Measurements from ENCODE around the gene RNF111. TPM values are rescaled to one million over a fixed set of nuclear protein-coding genes. Genes with fewer than 3 reads are reported as not detected.

Gene RNF111
- total RNA-seq, 1 experiment from 2014 or later = 13.3 TPM

DNA sequence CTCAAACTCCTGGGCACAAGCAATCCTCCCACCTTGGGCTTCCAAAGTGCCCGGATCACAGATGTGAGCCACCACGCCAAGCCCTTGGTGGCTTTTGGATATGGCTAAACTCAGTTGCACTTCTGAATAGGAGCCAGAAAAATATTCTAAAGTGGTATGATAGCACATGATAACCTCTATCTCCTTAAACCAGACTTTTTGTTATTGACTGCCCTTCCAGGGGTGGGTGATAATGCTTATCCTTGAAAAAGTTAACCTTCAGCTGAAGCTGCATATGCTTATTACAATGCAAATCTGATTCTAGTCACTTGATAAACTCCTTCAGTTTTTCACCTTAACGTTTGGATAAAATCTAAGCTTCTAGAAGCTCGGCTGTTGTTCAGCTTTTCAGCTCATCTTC is 123.8 kb downstream of the RNF111 start:
- H3K4me3 ChIP-seq (ENCODE audit: low read length) = no peak overlapping the region
- no peak overlapping the region for H3K27ac ChIP-seq (ENCODE audit: low read length)
- DNase-seq (no peak), ATAC-seq (no peak)
- no peak overlapping the region for H2AFZ ChIP-seq (ENCODE audit: low read length)
- peaks cover 54% of the 10 kb centered on the region for H3K36me3 ChIP-seq (ENCODE audit: low read depth, low read length)
- no peaks in the 10 kb centered on the region for H3K9me3 ChIP-seq (ENCODE audit: low read length)
- no TSS peak for BruUV-seq (replicated peaks)
- H3K79me2 ChIP-seq (ENCODE audit: low read length) = peaks cover 31% of the 10 kb centered on the region
- H3K9me2 ChIP-seq (replicated peaks; ENCODE audit: low read length) = no peaks in the 10 kb centered on the region
- H3F3A ChIP-seq (ENCODE audit: low read length, unreplicated experiment) = no peaks in the 10 kb centered on the region
- 0 out of 2 replicates have a peak, but pooled peaks cover 4% of the 10 kb centered on the region for H3K4me1 ChIP-seq (ENCODE audit: insufficient read depth, low read length)
- no peaks in the 10 kb centered on the region for H3K27me3 ChIP-seq (ENCODE audit: low read length)
- TF ChIP-seq, protein P1, sequence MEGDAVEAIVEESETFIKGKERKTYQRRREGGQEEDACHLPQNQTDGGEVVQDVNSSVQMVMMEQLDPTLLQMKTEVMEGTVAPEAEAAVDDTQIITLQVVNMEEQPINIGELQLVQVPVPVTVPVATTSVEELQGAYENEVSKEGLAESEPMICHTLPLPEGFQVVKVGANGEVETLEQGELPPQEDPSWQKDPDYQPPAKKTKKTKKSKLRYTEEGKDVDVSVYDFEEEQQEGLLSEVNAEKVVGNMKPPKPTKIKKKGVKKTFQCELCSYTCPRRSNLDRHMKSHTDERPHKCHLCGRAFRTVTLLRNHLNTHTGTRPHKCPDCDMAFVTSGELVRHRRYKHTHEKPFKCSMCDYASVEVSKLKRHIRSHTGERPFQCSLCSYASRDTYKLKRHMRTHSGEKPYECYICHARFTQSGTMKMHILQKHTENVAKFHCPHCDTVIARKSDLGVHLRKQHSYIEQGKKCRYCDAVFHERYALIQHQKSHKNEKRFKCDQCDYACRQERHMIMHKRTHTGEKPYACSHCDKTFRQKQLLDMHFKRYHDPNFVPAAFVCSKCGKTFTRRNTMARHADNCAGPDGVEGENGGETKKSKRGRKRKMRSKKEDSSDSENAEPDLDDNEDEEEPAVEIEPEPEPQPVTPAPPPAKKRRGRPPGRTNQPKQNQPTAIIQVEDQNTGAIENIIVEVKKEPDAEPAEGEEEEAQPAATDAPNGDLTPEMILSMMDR (conservative IDR thresholded peaks at IDR 0.05; ENCODE audit: low read depth, low read length) = no peak
- TF ChIP-seq EZH2 (IDR thresholded peaks at IDR 0.05; ENCODE audit: low read length, unreplicated experiment) = no peak
- H3K9ac ChIP-seq (ENCODE audit: low read length) = no peak overlapping the region
- intact Hi-C loops (cut with micrococcal nuclease) = no loop called here
- no peak overlapping the region for H3K4me2 ChIP-seq (ENCODE audit: low read length)
- POLR2A ChIA-PET (ENCODE audit: unreplicated experiment) = interaction anchor here (0.5 kb wide), 1 partner anchor 184 kb away, joined by 3 read pairs; no protein-coding TSS in a partner anchor
- no peaks in the 10 kb centered on the region for H4K20me1 ChIP-seq (ENCODE audit: low read length)
- CTCF ChIA-PET = no interaction called here

DNA sequence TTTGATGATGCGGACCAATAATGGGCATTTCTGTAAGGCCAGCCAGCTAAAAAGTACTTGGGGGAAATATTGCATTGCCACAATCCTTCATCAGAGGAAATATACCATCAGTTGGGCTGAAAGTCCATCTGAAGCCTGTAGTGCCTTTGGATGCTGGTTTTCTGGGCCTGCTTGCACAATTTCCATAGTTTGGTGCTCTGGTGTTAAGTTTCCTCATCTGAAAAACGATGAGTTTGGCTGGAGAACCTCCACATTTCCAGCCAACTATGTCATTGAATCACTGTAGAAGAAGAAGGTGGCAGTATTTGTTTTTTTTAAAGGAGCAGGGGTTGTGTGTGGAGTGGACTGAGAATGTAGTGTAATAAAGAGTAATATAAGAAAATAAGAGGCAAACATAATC is 127.6 kb downstream of the RNF111 start:
- BruUV-seq (replicated peaks) = no TSS peak
- CTCF ChIA-PET = no interaction called here
- ATAC-seq (no peak), DNase-seq (no peak)
- no peaks in the 10 kb centered on the region for H4K20me1 ChIP-seq (ENCODE audit: low read length)
- no peak overlapping the region for H2AFZ ChIP-seq (ENCODE audit: low read length)
- H3K27ac ChIP-seq (ENCODE audit: low read length) = no peak overlapping the region
- POLR2A ChIA-PET (ENCODE audit: unreplicated experiment) = no interaction called here
- no peak overlapping the region for H3K9ac ChIP-seq (ENCODE audit: low read length)
- H3K4me3 ChIP-seq (ENCODE audit: low read length) = no peak overlapping the region
- no peak overlapping the region for H3K4me2 ChIP-seq (ENCODE audit: low read length)
- H3K79me2 ChIP-seq (ENCODE audit: low read length) = 0 out of 2 replicates have a peak, but pooled peaks cover 5% of the 10 kb centered on the region
- TF ChIP-seq EZH2phosphoT487 (IDR thresholded peaks at IDR 0.05; ENCODE audit: borderline replicate concordance, low read length) (no peak), EZH2 (IDR thresholded peaks at IDR 0.05; ENCODE audit: low read length, unreplicated experiment) (no peak)
- TF ChIP-seq, protein P1 (conservative IDR thresholded peaks at IDR 0.05; ENCODE audit: low read depth, low read length) = no peak
- intact Hi-C loops (cut with micrococcal nuclease) = no loop called here
- no peaks in the 10 kb centered on the region for H3F3A ChIP-seq (ENCODE audit: low read length, unreplicated experiment)
- no peaks in the 10 kb centered on the region for H3K9me3 ChIP-seq (ENCODE audit: low read length)
- peaks cover 49% of the 10 kb centered on the region for H3K36me3 ChIP-seq (ENCODE audit: low read depth, low read length)
- no peaks in the 10 kb centered on the region for H3K27me3 ChIP-seq (ENCODE audit: low read length)
- no peaks in the 10 kb centered on the region for H3K4me1 ChIP-seq (ENCODE audit: insufficient read depth, low read length)
- H3K9me2 ChIP-seq (replicated peaks; ENCODE audit: low read length) = no peaks in the 10 kb centered on the region

DNA sequence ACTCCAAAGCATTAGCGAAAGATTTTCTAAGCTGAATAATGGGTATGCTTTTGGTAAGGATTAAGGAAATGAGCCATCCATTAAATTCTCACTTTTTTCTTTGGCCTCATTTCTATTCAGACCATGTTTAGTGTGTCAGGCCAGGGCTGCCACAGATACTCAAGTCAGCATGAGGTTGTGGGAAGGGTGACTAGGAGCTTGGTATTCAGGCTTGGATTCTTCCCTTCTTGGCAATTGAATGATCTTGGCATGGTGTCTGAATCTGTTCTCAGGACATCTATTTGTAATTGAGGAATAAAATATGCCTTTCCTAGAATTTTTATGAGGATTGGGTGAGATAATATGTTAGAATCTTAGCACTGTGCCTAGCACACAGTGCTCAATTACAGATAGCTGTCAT is 128.7 kb downstream of the RNF111 start:
- TF ChIP-seq, protein P1 (conservative IDR thresholded peaks at IDR 0.05; ENCODE audit: low read depth, low read length) = no peak
- TF ChIP-seq EZH2 (IDR thresholded peaks at IDR 0.05; ENCODE audit: low read length, unreplicated experiment) (no peak), EZH2phosphoT487 (IDR thresholded peaks at IDR 0.05; ENCODE audit: borderline replicate concordance, low read length) (no peak)
- no peaks in the 10 kb centered on the region for H3K9me2 ChIP-seq (replicated peaks; ENCODE audit: low read length)
- CTCF ChIA-PET = no interaction called here
- H3K9me3 ChIP-seq (ENCODE audit: low read length) = no peaks in the 10 kb centered on the region
- H3F3A ChIP-seq (ENCODE audit: low read length, unreplicated experiment) = no peaks in the 10 kb centered on the region
- no peak overlapping the region for H3K27ac ChIP-seq (ENCODE audit: low read length)
- no TSS peak for BruUV-seq (replicated peaks)
- peaks cover 46% of the 10 kb centered on the region for H3K36me3 ChIP-seq (ENCODE audit: low read depth, low read length)
- no peak overlapping the region for H3K4me2 ChIP-seq (ENCODE audit: low read length)
- no peaks in the 10 kb centered on the region for H3K27me3 ChIP-seq (ENCODE audit: low read length)
- no peaks in the 10 kb centered on the region for H4K20me1 ChIP-seq (ENCODE audit: low read length)
- no peak overlapping the region for H2AFZ ChIP-seq (ENCODE audit: low read length)
- intact Hi-C loops (cut with micrococcal nuclease) = no loop called here
- H3K9ac ChIP-seq (ENCODE audit: low read length) = no peak overlapping the region
- ATAC-seq = no peak
- no peaks in the 10 kb centered on the region for H3K79me2 ChIP-seq (ENCODE audit: low read length)
- H3K4me1 ChIP-seq (ENCODE audit: insufficient read depth, low read length) = no peaks in the 10 kb centered on the region
- H3K4me3 ChIP-seq (ENCODE audit: low read length) = no peak overlapping the region
- POLR2A ChIA-PET (ENCODE audit: unreplicated experiment) = no interaction called here
- DNase-seq = no peak
